Breast epithelium (tissue), 4 donors: ENCODE data around the gene GLI3. TPM values are rescaled to one million over a fixed set of nuclear protein-coding genes. Genes with fewer than 3 reads are reported as not detected.

Experiments used
- DNase-seq, 2 donors: peaks; one replicate each; pipeline ENCODE4 v3.0.0-alpha.2; 2019; ENCODE audit warnings: low spot score in 2 of 2
- H3K27ac ChIP-seq, 2 donors: fragments of 200-600 bp; sonication (generic) in 1 of 2; one replicate each; pipeline ENCODE4 v1.5.1; 2016 to 2019; ENCODE audit warnings: mild to moderate bottlenecking in 1 of 2
- H3K27me3 ChIP-seq, 2 donors: fragments of 200-600 bp; sonication (generic) in 1 of 2; one replicate each; pipeline versions ENCODE4 v1.5.1 to v1.6.0; 2017 to 2019; ENCODE audit warnings: control low read depth in 1 of 2, mild to moderate bottlenecking in 1 of 2
- H3K36me3 ChIP-seq: fragments of 200-600 bp; one replicate; pipeline ENCODE4 v1.5.1; 2019
- H3K4me1 ChIP-seq, 2 donors: fragments of 200-600 bp; sonication (generic); one replicate each; pipeline ENCODE4 v1.5.1; 2016 to 2019; ENCODE audit warnings: control low read depth in 1 of 2
- H3K4me3 ChIP-seq, 3 donors: fragments of 200-600 bp; sonication (generic); 1 replicate in 2 of 3; 2 replicates in 1 of 3; pipeline ENCODE4 v1.5.1; 2016 to 2019; ENCODE audit warnings: mild to moderate bottlenecking in 3 of 3, moderate library complexity in 2 of 3
- H3K9me3 ChIP-seq, 2 donors: fragments of 200-600 bp; sonication (generic) in 1 of 2; one replicate each; pipeline ENCODE4 v1.5.1; 2016 to 2019; ENCODE audit warnings: control low read depth in 1 of 2
- POLR2A ChIP-seq: fragments of 450-650 bp; IDR thresholded peaks from one replicate; pipeline ENCODE4 v1.6.1; 2016; ENCODE audit warnings: antibody characterized with exemption, mild to moderate bottlenecking, moderate library complexity
- POLR2AphosphoS5 ChIP-seq, 3 donors: sonication (generic); formaldehyde crosslinking; IDR thresholded peaks; one replicate each; pipeline ENCODE4 v1.6.1; 2017; ENCODE audit warnings: antibody characterized with exemption in 3 of 3
- intact Hi-C: fragments of 100-400 bp; cut with DNase I; formaldehyde crosslinking; loops from one replicate; pipeline ENCODE4 v1.15.1; 2023; ENCODE audit warnings: low total_unique reads
- total RNA-seq, 3 donors: library from RNA; depleted of rRNA; stranded (reverse); fragments of >200 nt; gene quantifications; one replicate each; pipeline ENCODE4 v1.1.0, GENCODE V29; 2016
- TF ChIP-seq, protein P1 (sequence below), 3 donors: fragments of 450-650 bp; IDR thresholded peaks; one replicate each; pipeline ENCODE4 v1.5.1; 2016 to 2017; ENCODE audit warnings: antibody characterized with exemption in 3 of 3, mild to moderate bottlenecking in 3 of 3, moderate library complexity in 3 of 3

Gene GLI3
- total RNA-seq, 3 donors from 2014 or later = 10.2 to 29.9 (median 22.6) TPM

DNA sequence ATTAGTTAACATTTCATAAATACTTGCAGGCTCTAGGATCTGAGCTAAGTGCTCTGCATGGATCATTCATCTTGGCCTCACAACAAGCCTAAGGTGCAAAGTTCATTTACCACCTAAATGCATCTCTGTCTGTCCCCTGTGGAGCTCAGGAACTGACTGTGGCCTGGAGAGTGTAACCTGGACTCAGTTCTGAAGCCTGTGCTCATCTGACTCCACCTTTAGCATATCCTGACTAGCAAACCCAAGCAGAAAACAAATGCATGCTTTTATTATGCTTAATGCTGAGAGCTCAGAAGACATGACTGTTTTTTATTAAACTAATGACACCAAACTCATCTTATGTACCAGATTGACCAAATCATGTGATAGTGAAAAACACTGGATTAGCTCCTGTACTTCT lies 288.5 kb downstream of the GLI3 start:
- no peaks in the 10 kb centered on the region for H3K27me3 ChIP-seq
- TF ChIP-seq, protein P1, sequence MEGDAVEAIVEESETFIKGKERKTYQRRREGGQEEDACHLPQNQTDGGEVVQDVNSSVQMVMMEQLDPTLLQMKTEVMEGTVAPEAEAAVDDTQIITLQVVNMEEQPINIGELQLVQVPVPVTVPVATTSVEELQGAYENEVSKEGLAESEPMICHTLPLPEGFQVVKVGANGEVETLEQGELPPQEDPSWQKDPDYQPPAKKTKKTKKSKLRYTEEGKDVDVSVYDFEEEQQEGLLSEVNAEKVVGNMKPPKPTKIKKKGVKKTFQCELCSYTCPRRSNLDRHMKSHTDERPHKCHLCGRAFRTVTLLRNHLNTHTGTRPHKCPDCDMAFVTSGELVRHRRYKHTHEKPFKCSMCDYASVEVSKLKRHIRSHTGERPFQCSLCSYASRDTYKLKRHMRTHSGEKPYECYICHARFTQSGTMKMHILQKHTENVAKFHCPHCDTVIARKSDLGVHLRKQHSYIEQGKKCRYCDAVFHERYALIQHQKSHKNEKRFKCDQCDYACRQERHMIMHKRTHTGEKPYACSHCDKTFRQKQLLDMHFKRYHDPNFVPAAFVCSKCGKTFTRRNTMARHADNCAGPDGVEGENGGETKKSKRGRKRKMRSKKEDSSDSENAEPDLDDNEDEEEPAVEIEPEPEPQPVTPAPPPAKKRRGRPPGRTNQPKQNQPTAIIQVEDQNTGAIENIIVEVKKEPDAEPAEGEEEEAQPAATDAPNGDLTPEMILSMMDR (IDR thresholded peaks at IDR 0.05) = no peak
- no peak for TF ChIP-seq POLR2A
- TF ChIP-seq POLR2AphosphoS5 (IDR thresholded peaks at IDR 0.05) = no peak
- H3K27ac ChIP-seq = no peak overlapping the region
- H3K4me1 ChIP-seq = no peaks in the 10 kb centered on the region
- intact Hi-C loops = no loop called here
- no peak overlapping the region for H3K4me3 ChIP-seq
- H3K36me3 ChIP-seq = no peaks in the 10 kb centered on the region
- DNase-seq = no peak
- no peaks in the 10 kb centered on the region for H3K9me3 ChIP-seq

DNA sequence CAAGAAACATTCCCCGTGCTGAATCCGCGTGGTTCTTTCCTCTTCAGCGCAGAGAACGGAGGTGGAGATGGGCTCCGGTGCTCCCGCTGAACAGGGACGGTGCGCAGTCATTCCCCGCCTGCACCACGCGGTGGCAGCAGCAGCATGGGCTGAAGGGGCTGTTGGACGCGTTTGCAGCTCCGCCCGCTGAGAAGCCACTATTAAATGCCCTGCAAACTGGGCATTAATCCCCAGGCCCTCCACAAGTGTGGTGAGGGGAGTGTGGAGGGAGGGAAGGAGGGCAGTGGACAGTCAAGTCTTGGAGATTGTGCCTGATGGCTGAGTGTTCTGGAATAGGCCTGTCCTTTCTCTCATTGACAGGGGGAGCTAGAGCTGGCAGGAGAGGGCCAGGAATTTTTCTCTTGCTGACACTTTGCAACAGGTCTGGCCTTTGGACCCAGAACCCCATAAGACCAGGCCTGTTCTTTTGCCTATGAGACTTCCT lies 293.9 kb downstream of the GLI3 start:
- H3K36me3 ChIP-seq = no peaks in the 10 kb centered on the region
- peak overlapping the region; percentile 3 to 72 for H3K27ac ChIP-seq
- H3K4me3 ChIP-seq = peak overlapping the region in 2 of 3 donors; percentile 40 to 63
- H3K27me3 ChIP-seq = peaks cover 0 to 3% of the 10 kb centered on the region in 2 donors
- intact Hi-C loops = no loop called here
- H3K9me3 ChIP-seq = no peaks in the 10 kb centered on the region
- peaks cover 0 to 3% of the 10 kb centered on the region in 2 donors for H3K4me1 ChIP-seq
- peak; percentile 77 to 87 for DNase-seq
- TF ChIP-seq, protein P1 (IDR thresholded peaks at IDR 0.05) = peak; percentile 83 to 97 (median 94)
- TF ChIP-seq POLR2A (no peak), POLR2AphosphoS5 (IDR thresholded peaks at IDR 0.05) (peak in 2 of 3 donors; percentile 19 to 42)

DNA sequence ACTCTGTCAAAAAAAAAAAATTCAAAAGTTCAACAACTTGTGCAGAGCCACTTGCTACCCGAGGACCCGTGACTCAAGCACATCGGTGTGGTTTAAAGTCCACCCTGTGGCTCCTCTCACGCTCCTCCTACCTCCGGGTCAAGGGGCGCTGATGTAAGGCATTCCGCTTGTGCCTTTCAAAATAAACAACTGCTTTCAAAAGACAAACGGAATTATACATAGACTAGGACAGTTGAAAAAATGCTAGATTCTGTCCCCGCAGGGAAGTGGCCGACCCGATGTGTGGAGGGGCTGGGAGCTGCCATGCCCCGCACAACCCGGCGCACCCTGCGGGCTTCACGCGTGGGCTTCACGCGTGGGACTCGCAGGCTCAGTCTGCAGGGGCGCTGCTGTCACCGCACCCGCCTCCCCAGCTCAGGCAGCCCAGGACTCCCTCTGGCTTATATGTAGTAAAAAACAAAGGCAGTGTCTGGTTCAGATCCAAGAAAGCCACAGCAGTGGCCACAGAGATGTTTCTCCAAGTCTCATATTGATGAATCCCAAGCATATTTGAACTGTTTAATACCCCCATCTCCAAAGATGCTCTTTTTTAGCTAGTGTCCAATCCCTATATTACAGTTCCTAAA lies 294.4 kb downstream of the GLI3 start:
- peak overlapping the region; percentile 3 to 72 for H3K27ac ChIP-seq
- intact Hi-C loops = no loop called here
- H3K4me1 ChIP-seq = peaks cover 0 to 3% of the 10 kb centered on the region in 2 donors
- H3K4me3 ChIP-seq = peak overlapping the region in 2 of 3 donors; percentile 40 to 63
- no peak for DNase-seq
- no peaks in the 10 kb centered on the region for H3K36me3 ChIP-seq
- TF ChIP-seq POLR2A (no peak), POLR2AphosphoS5 (IDR thresholded peaks at IDR 0.05) (no peak)
- TF ChIP-seq, protein P1 (IDR thresholded peaks at IDR 0.05) = no peak
- H3K9me3 ChIP-seq = no peaks in the 10 kb centered on the region
- H3K27me3 ChIP-seq = peaks cover 0 to 3% of the 10 kb centered on the region in 2 donors

DNA sequence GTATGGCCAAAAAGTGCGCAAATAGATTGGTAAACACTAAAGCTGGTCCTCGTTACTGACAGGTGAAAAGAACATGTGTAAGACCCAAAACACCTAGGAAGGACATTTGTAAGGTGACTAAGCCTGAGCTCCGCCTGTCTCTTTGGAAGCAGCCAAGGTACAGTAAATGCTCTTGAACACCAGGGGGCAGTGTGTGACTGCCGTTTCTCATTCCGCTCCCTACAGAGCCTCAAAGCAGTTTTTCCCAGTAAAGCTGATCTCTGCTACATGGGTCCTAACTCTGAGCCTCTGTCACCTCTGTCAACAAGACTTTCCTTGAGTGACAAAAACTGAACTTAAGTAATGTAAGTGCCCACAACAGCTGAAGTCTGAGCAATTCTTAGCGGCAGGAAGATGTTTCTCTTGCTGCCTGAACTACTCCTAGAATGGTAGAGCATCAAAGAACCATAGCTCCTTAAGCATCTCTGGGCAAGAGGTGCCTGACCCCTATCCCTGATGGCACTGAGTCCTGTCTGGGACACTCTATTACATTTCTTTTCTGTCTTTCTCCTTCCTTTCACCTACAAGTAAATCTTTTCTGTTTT lies 296.2 kb downstream of the GLI3 start:
- H3K9me3 ChIP-seq = no peaks in the 10 kb centered on the region
- peak; percentile 53 to 65 for DNase-seq
- H3K4me3 ChIP-seq = no peak overlapping the region
- H3K27me3 ChIP-seq = peaks cover 0 to 3% of the 10 kb centered on the region in 2 donors
- H3K4me1 ChIP-seq = peaks cover 0 to 3% of the 10 kb centered on the region in 2 donors
- TF ChIP-seq, protein P1 (IDR thresholded peaks at IDR 0.05) = peak; percentile 86 to 93 (median 86)
- TF ChIP-seq POLR2AphosphoS5 (IDR thresholded peaks at IDR 0.05) = no peak
- intact Hi-C loops = no loop called here
- no peak overlapping the region for H3K27ac ChIP-seq
- no peaks in the 10 kb centered on the region for H3K36me3 ChIP-seq

DNA sequence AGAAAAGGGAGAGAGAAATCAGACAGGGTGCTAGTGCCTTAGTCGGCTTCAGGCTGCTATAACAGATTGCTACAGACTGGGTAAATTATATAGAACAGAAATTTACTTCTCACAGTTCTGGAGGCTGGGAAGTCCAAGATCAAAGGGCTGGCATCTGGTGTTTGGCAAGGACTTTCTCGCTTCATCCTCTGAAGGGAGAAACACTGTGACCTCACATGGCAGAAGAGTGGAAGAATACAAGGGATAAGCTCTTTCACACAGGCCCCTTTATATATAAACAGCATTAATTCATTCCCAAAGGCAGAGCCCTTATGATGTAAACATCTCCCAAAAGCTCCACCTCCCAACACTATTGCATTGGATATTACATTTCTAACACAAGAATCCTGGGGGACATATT lies 298.6 kb downstream of the GLI3 start:
- DNase-seq = no peak
- no peak overlapping the region for H3K27ac ChIP-seq
- no peak overlapping the region for H3K4me3 ChIP-seq
- no peaks in the 10 kb centered on the region for H3K36me3 ChIP-seq
- TF ChIP-seq, protein P1 (IDR thresholded peaks at IDR 0.05) = no peak
- TF ChIP-seq POLR2AphosphoS5 (IDR thresholded peaks at IDR 0.05) (no peak), POLR2A (no peak)
- peaks cover 0 to 3% of the 10 kb centered on the region in 2 donors for H3K4me1 ChIP-seq
- peaks cover 0 to 3% of the 10 kb centered on the region in 2 donors for H3K27me3 ChIP-seq
- H3K9me3 ChIP-seq = no peaks in the 10 kb centered on the region
- intact Hi-C loops = no loop called here
